Stomach smooth muscle (tissue), 2 donors: ENCODE measurements around the gene FAAP20.

ENCODE experiments used
- H3K27ac ChIP-seq: one replicate; pipeline ENCODE4 v1.7.0; 2013; ENCODE audit warnings: mild to moderate bottlenecking, low read length, inconsistent platforms
- H3K27me3 ChIP-seq, 2 donors: one replicate each; pipeline ENCODE4 v1.7.0; 2013; ENCODE audit warnings: low read length in 2 of 2; ENCODE audit not compliant: insufficient read depth in 2 of 2, control insufficient read depth in 1 of 2
- H3K36me3 ChIP-seq, 2 donors: one replicate each; pipeline ENCODE4 v1.7.0; 2013; ENCODE audit warnings: low read length in 2 of 2; ENCODE audit not compliant: control insufficient read depth in 2 of 2, insufficient read depth in 2 of 2
- H3K4me1 ChIP-seq: one replicate; pipeline ENCODE4 v1.7.0; 2013; ENCODE audit warnings: low read length; ENCODE audit not compliant: control insufficient read depth, insufficient read depth
- H3K4me3 ChIP-seq, 2 donors: one replicate each; pipeline ENCODE4 v1.7.0; 2013; ENCODE audit warnings: low read length in 2 of 2
- H3K9ac ChIP-seq, 2 donors: one replicate each; pipeline ENCODE4 v1.7.0; 2013; ENCODE audit warnings: low read length in 2 of 2, mild to moderate bottlenecking in 1 of 2
- H3K9me3 ChIP-seq, 2 donors: one replicate each; pipeline ENCODE4 v1.7.0; 2013; ENCODE audit warnings: low read length in 2 of 2; ENCODE audit not compliant: control insufficient read depth in 2 of 2
- donor health status: healthy.
- donor health status: Pancreatic carcinoma.

The FAAP20 gene

DNA sequence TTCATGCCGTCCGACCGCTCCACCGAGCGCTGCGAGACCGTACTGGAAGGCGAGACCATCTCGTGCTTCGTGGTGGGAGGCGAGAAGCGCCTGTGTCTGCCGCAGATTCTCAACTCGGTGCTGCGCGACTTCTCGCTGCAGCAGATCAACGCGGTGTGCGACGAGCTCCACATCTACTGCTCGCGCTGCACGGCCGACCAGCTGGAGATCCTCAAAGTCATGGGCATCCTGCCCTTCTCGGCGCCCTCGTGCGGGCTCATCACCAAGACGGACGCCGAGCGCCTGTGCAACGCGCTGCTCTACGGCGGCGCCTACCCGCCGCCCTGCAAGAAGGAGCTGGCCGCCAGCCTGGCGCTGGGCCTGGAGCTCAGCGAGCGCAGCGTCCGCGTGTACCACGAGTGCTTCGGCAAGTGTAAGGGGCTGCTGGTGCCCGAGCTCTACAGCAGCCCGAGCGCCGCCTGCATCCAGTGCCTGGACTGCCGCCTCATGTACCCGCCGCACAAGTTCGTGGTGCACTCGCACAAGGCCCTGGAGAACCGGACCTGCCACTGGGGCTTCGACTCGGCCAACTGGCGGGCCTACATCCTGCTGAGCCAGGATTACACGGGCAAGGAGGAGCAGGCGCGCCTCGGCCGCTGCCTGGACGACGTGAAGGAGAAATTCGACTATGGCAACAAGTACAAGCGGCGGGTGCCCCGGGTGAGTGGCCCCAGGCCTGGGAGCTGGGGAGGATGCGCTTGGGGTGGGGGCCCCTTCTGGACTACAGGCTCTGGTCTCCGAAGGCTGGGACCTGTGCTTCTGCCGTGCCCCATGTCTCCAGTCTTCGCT is 34.7 kb upstream of the FAAP20 start:
- Histone ChIP-seq H3K36me3 (no peaks in the 10 kb centered on the region), H3K27ac (peak overlapping the region; percentile 87), H3K9ac (peak overlapping the region; percentile 76 to 80), H3K9me3 (no peaks in the 10 kb centered on the region), H3K4me3 (peak overlapping the region; percentile 81 to 86), H3K27me3 (no peaks in the 10 kb centered on the region), H3K4me1 (peaks cover 53% of the 10 kb centered on the region)

DNA sequence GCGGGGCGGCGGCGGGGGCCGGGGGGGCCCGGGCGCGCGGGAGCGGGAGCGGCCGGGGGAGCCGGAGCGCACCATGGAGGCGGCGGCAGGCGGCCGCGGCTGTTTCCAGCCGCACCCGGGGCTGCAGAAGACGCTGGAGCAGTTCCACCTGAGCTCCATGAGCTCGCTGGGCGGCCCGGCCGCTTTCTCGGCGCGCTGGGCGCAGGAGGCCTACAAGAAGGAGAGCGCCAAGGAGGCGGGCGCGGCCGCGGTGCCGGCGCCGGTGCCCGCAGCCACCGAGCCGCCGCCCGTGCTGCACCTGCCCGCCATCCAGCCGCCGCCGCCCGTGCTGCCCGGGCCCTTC is 34.1 kb upstream of the FAAP20 start:
- no peaks in the 10 kb centered on the region for H3K9me3 ChIP-seq

DNA sequence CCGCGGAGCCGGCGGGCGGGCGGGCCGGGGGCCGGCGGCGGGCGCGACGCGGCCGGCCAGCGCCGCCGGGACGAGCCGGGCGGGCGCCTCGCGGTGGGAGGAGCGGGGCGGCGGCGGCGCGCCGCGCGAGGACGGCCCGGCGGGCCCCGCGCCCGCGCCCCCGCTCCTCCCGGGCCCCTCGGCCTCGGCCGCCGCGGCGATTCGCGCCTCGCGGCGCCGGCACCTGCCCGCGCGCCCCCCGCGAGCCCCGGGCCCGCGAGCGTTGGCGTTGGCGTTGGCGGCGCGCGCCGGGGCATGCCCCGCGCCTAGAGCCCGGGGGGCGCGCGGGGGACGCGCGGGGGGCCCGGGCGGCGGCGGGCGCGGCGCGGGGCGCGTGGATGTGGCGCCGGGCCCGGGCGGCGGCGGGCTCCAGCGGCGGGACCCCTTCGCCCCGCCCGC is 33.6 kb upstream of the FAAP20 start, which contains the start of gene SKI:
Gene SKI (plus strand): TSS at position 163 of the 438 bp plus-strand sequence. CDS start 448 bp downstream, outside the sequence.
- H3K27me3 ChIP-seq: no peaks in the 10 kb centered on the region
- peak within 1 kb of the TSS; percentile 90 to 95 for H3K9ac ChIP-seq
- no peaks in the 10 kb centered on the region for H3K36me3 ChIP-seq
- H3K9me3 ChIP-seq: no peaks in the 10 kb centered on the region
- H3K4me1 ChIP-seq: peaks cover 42% of the 10 kb centered on the region
- H3K27ac ChIP-seq: peak within 1 kb of the TSS; percentile 87
- peak within 1 kb of the TSS; percentile 81 to 86 for H3K4me3 ChIP-seq

More for the DNA sequence above, 34.1 kb upstream of the FAAP20 start:
- H3K36me3 ChIP-seq: no peaks in the 10 kb centered on the region
- H3K4me3 ChIP-seq: peak overlapping the region; percentile 81 to 86
- H3K9ac ChIP-seq: peak overlapping the region in 1 of 2 donors; percentile 80
- peaks cover 47% of the 10 kb centered on the region for H3K4me1 ChIP-seq
- no peaks in the 10 kb centered on the region for H3K27me3 ChIP-seq
- peak overlapping the region; percentile 87 for H3K27ac ChIP-seq

DNA sequence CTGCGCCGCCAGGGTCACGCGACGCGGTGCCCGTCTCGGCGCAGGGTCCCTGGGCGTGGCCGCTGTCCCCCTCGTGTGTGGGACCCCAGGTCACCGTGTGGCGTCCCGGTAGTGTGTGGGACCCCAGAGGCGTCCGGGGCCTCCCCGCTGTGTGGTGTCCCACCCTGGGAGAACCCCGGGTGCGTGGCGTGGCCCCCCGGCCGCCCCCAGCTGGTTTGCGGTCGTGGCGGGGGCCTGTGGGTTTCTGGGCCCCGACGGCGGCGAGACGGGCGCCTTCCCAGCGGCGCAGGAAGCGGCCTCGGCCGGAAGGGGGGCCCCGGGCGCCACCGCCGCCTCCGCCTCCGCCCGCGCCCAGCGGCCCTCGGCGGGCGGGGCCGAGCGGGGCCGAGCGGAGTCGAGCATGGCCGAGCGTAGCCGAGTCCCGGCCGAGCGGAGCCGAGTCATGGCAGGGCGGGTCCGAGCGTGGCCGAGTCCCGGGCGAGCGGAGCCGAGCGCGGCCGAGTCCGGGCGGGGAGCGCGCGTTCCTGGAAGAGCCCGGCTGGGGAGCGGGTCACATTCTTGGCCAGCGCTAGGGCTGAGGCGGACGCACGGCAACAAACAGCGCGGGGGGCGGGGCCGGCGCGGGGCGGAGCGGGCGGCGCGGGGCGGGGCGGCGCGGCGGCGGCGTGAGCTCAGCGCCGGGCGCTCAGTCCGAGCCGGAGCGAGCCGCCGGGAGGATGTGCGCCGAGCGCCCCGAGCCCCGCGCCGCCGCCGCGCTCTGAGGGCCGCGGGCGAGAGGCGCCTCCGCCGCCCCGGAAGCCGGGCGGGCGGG is 33.0 kb upstream of the FAAP20 start:
- Histone ChIP-seq H3K36me3 (no peaks in the 10 kb centered on the region), H3K27me3 (no peaks in the 10 kb centered on the region), H3K9me3 (no peaks in the 10 kb centered on the region), H3K27ac (peak overlapping the region; percentile 81), H3K4me3 (peak overlapping the region; percentile 59 to 79), H3K4me1 (peaks cover 36% of the 10 kb centered on the region), H3K9ac (peak overlapping the region; percentile 90 to 95)

DNA sequence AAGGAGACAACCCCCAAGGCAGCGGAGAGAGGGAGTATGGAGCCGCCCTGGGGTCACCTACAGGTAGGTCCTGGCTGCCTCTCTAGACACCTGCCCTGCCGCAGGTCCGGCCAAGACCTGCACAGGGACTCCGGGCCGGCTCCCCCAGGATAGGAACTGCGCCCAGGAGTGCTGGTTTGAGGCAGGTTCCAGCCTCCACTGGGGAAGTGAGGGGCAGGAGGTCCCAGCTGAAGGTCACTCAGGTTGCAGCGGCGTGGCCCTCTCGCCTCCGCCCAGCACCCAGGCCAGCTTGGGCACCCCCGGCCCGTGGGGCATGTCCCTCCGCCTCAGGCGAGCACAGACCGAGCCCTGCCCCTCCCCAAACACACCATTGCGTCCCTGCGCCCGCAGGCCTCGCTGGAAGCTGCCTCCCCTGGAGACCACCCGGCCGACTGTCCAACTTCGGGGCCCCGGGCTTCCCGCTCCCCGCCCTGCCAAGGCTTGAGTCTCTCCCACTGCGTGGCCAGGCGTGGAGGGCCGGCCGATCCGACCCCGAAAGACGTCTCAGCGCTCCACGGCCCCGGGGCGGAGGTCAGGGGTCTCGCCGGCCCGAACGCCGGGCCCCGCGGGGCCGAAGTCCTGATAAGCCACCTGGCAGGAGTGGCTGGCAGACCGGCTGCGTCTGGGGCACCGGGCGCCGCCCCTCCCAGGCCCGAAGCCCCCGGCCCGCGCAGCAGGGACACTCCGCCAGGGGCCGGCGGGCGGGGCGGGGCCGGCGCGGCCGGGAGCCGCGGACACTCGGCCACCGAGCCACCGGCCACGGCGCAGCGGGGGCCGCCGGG is 32.2 kb upstream of the FAAP20 start:
- H3K9me3 ChIP-seq: no peaks in the 10 kb centered on the region
- H3K36me3 ChIP-seq: no peaks in the 10 kb centered on the region
- peak overlapping the region; percentile 59 to 79 for H3K4me3 ChIP-seq
- peak overlapping the region; percentile 81 for H3K27ac ChIP-seq
- H3K9ac ChIP-seq: peak overlapping the region; percentile 90 to 95
- H3K27me3 ChIP-seq: no peaks in the 10 kb centered on the region
- H3K4me1 ChIP-seq: peaks cover 28% of the 10 kb centered on the region

DNA sequence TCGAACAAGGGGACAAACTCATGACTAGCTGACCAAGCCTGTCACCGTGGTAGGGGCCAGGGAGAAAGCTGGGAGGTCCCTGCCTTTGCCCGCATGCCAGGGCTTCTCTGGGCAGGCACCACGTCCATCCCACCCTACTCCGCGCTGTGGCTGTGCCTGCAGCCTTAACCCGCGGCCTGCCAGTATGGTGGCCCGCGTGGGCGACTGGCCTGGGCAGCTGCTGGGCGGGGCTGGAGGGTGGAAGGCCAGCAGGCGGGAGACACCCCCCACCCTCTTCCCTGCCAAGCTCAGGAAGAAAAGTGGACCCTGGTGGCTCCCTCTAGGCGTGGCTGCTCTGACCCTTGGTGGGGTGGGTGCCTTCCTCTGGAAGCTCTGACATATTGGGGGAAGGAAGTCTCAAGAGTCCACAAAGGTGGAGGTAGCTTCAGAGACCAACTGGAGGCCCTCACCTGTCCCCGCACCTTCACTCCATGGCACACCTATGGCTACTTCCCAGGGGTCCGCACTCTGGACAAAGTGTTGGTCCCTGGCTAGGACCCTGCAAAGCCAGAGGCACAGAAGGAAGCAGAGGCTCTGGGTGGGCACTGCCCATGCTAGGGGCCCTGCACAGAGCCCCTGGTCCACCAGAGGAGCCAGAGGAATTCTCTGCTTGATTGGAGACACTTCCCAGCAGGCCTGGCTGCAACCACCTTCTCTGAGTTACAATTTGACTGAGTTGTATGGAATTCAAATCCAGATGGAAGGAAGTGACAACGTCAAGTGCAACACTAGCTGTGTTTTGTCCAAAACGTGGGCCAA is 30.3 kb upstream of the FAAP20 start:
- Histone ChIP-seq H3K4me1 (peaks cover 10% of the 10 kb centered on the region), H3K9me3 (no peaks in the 10 kb centered on the region), H3K9ac (no peak overlapping the region), H3K36me3 (no peaks in the 10 kb centered on the region), H3K27me3 (no peaks in the 10 kb centered on the region), H3K27ac (no peak overlapping the region), H3K4me3 (no peak overlapping the region)

DNA sequence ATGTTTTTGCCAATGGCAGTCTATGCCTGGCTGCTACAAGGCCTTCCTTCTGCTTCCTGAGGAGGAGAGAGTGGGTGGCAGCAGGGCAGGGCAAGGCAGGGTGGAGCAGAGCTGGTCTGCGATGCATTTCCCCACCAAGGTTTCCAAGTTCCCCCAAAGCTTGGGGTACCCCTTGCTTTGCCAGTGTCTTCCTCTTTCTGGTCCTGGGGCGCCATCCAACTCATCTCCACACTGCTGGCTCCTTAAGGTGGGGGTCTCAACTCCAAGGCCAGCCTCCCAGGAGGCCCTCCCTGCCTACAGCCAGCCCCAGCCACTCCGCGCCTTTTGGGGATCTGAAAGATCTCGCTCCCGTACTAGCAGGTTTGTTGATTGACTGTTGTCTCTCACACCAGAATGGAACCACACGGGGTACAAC is 29.6 kb upstream of the FAAP20 start:
- peaks cover 5% of the 10 kb centered on the region for H3K4me1 ChIP-seq
- no peaks in the 10 kb centered on the region for H3K36me3 ChIP-seq
- no peaks in the 10 kb centered on the region for H3K9me3 ChIP-seq
- H3K27me3 ChIP-seq: no peaks in the 10 kb centered on the region
- no peak overlapping the region for H3K9ac ChIP-seq
- no peak overlapping the region for H3K27ac ChIP-seq
- no peak overlapping the region for H3K4me3 ChIP-seq

DNA sequence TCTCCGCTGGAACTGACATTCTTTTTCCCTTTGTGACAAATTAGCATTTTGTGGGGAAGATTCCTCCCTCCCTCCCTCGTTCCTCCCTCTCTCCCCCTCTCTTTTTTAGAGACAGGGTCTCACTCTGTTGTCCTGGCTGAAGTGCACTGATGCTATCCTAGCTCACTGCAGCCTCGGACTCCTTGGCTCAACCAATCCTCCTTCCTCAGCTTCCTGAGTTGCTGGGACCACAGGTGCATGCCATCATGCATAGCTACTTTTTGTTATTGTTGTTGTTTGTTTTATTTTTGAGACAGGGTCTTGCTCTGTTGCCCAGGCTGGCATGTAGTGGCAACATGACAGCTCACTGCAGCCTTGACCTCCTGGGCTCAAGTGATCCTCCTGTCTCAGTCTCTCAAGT is 26.7 kb upstream of the FAAP20 start:
- no peak overlapping the region for H3K27ac ChIP-seq
- no peak overlapping the region for H3K9ac ChIP-seq
- no peaks in the 10 kb centered on the region for H3K9me3 ChIP-seq
- H3K36me3 ChIP-seq: no peaks in the 10 kb centered on the region
- H3K4me3 ChIP-seq: no peak overlapping the region
- no peaks in the 10 kb centered on the region for H3K27me3 ChIP-seq
- no peaks in the 10 kb centered on the region for H3K4me1 ChIP-seq

DNA sequence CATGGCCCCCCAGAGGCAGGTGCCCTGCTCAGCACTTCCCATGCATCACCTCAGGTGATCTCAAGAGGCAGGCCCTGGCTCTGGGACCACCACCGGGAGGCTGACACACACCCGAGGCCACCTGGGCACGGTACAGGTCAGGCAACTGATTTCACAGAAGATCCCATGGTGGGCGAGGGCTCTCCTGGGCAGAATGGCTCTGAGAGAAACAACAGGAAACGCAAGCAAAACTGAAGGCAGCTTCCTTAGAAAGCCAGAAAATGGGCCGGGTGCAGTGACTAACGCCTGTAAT is 22.1 kb upstream of the FAAP20 start:
- no peaks in the 10 kb centered on the region for H3K36me3 ChIP-seq
- no peak overlapping the region for H3K4me3 ChIP-seq
- peaks cover 30% of the 10 kb centered on the region for H3K4me1 ChIP-seq
- no peaks in the 10 kb centered on the region for H3K9me3 ChIP-seq
- H3K9ac ChIP-seq: no peak overlapping the region
- no peaks in the 10 kb centered on the region for H3K27me3 ChIP-seq
- H3K27ac ChIP-seq: no peak overlapping the region
